SU-DHL-6 (cell line): Measurements from ENCODE around the gene RAP1GAP.

Experiments used
- EZH2phosphoT487 ChIP-seq: fragments of 200-600 bp; sonication (generic), shearing (Covaris generic); conservative IDR thresholded peaks from 2 replicates; pipeline ENCODE4 v1.6.1; 2018; ENCODE audit warnings: mild to moderate bottlenecking, antibody characterized with exemption, low read length, moderate library complexity, mixed read lengths
- TF ChIP-seq, protein P1 (sequence below): fragments of 200-600 bp; sonication (generic); IDR thresholded peaks from one replicate; pipeline ENCODE4 v1.5.1; 2017; ENCODE audit warnings: antibody characterized with exemption, mild to moderate bottlenecking, low read length, moderate library complexity; ENCODE audit not compliant: insufficient read depth, poor library complexity, severe bottlenecking

DNA sequence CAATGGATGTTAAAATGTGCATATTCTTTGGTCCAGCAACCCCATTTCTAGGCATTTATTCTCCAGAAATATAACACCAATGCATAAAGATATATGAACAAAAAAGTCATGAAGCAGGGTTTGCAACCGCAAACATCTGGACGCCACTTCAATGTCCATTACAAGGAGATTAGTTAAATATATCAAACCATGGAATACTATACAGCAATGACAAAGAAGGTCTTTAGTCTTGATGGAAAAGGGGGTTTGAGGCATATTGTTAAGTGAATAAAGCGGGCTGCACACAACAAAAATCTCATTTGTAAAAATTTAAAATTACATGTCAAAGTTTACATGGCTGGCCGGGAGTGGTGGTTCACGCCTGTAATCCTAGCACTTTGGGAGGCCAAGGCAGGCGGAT is 31.6 kb downstream of the RAP1GAP start:
- TF ChIP-seq, protein P1, sequence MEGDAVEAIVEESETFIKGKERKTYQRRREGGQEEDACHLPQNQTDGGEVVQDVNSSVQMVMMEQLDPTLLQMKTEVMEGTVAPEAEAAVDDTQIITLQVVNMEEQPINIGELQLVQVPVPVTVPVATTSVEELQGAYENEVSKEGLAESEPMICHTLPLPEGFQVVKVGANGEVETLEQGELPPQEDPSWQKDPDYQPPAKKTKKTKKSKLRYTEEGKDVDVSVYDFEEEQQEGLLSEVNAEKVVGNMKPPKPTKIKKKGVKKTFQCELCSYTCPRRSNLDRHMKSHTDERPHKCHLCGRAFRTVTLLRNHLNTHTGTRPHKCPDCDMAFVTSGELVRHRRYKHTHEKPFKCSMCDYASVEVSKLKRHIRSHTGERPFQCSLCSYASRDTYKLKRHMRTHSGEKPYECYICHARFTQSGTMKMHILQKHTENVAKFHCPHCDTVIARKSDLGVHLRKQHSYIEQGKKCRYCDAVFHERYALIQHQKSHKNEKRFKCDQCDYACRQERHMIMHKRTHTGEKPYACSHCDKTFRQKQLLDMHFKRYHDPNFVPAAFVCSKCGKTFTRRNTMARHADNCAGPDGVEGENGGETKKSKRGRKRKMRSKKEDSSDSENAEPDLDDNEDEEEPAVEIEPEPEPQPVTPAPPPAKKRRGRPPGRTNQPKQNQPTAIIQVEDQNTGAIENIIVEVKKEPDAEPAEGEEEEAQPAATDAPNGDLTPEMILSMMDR: no peak
- no peak for TF ChIP-seq EZH2phosphoT487
